ENCODE data around the gene SCRN1.

Gene SCRN1

DNA sequence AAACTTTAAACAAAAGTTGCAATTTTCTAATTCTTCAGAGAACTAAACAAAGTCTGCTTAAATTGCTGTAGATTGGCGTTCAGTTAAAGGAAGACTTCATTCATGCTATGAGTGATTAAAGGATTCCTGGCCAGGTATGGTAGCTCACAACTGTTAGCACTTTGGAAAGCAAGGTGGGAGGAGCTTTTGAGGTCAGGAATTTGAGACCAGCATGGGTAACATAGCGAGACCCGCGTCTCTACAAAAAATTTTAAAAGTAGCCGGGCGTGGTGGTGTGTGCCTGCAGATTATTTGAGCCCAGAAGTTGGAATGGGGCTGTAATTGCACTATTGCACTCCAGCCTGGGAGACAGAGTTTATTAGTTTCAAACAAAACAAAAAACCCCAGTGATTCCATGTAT, 13.5 kb upstream of the SCRN1 start:
- DNase-seq: no peak

DNA sequence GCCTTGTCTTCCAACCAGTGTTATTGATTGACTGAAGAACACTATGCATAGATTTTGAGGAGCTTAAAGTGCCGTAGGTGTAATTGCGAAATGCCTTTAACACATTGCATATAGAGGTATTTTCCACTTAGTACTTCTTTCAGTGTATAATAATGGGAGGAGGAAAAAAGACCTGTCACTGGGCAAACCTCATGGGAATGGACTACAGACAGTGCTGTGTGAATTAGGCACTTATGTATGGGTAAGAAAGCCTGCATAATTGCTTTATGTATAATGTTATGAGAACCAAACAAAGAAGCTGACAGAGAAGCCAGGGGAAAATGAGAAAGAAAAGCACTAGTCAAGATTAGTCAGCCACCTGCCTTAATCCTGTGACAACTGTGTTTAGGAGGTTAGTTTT, 12.4 kb upstream of the SCRN1 start:
- DNase-seq: no peak

DNA sequence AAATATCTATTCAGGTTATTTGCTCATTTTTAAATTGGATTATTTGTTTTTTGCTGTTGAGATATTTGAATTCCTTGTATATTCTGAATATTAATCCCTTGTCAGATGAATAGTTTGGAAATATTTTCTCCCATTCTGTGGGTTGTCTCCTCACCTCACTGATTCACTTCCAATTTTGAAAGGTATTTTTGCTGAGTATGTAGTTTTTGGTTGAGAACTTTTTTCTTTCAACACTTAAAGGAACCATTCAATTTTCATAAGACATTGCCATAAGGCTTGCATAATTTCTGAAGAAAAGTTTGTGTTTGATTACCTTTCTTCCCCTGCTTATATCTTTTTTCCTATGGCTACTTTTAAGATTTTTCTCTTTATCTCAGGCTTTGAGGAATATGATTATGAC, 8.9 kb upstream of the SCRN1 start:
- no peak for DNase-seq

DNA sequence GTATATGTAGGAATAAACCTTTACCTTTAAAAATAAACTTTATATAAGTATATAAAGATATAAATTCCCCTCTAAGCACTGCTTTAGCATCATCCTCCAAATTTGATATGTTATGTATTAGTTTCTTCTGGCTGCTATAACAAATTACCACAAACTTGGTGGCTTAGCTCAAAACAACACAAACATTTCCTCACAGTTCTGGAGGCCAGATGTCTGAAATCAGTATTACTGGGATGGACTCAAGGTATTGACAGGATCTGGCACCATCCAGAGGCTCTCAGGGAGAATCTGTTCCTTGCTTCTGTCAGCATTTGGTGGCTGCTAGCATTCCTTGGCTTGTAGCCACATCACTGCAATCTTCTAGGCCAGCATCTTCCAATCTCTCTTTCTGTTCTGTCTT, 6.7 kb upstream of the SCRN1 start:
- no peak for DNase-seq

DNA sequence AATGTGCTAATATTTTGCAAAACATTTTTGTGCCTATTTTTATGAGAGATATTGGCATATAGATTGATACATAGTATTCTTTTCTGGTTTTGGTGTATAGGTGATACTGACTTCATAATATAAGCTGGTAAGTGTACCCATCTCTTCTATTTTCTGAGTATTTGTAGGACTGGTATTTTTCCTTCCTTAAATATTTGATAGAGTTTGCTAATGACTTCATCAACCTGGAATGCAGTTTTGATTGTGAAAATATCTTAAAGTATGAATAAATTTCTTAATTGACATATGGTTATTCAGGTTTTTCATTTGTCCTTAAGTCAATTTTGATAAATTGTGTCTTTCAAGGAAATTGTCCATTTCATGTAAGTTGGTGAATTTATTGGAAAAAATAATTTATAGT, 6.1 kb upstream of the SCRN1 start:
- no peak for DNase-seq

DNA sequence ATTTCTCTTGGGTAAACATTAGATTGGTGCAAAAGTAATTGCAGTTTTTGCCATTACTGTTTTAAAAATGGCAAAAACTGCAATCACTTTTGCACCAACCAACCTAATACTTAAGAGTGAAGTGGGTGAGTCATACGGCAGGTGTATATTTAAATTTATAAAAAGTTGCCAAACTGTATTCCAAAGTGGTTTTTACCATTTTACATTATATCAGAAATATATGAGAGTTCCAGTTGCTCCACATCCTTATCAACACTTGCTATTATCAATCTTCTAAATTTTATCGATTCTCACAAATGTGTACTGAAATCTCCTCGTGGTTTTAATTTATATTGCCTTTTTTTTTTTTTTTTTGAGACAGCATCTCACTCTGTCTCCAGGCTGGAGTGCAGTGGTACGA, 3.5 kb upstream of the SCRN1 start:
- DNase-seq: no peak

DNA sequence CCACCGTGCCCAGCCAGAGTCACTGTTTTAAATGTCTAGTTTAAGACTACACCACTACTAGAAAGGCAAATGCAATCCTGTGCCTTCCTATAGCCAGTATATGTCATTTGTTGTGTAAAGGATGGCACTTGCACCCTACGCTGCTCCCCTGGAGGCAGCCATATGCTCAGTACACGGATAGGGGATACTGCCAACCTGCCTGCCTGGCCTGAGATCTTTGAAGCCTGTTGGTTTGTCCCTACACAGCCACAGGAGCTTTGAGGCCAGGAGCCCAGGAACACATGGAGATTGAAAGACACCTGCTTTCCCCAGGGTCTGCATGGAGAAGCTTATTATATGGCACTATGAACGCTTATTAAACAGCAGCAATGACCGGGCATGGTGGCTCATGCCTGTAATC, 2.3 kb upstream of the SCRN1 start:
- no peak for DNase-seq

DNA sequence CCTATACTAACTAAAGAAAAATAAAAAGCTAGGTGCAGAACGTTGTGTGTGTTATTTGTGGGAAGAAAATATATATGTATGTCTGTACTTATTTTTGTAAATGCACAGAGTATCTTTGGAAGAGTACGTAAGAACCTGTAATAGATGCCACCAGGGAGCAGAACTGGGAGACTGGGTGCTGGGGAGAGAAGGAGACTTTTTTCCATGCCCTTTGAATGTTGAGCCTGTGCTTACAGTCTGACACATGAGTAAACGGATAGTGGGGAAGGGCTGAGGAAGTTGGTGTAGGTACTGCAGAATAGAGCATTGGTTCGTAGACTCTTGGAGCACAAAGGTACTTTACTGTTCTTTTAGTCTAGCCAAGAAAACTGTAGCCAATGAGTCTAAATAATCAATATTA, 1.3 kb upstream of the SCRN1 start:
- no peak for DNase-seq

DNA sequence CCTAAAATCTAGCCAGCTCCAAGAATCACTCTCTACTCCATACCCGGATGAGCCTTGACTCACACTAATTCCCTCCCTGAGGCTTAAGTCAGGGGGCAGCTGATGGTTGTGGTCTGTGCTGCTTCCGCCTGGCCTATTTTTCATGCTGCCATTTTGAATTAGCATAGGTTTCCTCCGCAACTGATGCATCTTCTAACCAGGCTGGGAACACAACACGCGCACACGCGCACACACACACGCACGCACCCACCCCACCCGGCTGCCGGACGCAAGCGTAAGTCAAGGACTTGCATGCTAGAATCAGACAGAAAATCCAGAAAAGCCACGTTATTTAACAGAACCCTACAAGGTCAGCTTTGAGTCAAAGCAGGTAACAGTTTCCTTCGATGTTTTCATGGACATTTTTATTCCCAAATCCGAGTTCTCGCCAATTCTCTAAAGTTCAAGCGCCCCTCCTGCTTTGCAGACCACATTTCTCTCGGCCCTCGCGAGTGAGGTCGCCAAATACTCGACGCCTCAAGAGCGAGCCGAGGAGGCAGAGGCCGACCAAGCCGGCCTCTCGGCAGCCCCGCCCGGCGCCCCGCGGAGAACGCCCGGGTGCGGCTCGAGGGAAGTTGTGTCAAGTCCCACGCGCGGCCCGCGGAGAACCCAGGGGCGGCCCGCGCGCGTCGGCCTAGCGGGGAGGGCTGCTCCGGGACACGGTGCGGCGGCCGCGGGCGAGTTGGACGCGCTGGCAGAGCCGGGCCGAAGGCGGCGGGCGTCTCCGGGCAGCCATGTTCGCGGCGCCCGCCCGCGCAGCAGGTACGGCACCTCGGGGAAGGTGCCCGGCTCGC, 961 bp downstream of the SCRN1 start:
- DNase-seq: peak; percentile 69

DNA sequence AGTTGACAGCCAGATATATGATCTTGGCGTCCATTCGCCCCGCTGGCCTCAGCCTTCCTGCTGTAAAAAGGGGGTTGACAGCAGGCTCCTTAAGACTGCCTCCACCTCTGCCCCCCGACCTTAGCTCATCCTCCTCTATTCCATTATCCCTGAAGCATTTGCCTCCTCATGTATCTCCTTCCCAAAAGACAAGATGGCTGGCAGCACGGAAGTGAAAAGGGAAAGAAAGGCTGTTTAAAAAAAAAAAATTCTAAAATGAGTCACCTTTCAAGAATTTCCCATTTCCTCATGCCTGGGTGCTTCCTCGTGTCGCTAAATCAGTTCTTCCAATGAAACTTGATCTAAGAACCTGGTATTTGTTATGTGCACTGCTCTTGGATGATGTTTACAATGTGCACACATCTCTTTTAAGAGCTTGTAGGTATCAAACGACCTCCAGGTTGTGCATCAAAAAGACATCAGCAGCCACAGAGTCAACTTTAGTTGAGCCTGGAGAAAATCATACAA, 1.7 kb downstream of the SCRN1 start:
- DNase-seq: peak; percentile 67

DNA sequence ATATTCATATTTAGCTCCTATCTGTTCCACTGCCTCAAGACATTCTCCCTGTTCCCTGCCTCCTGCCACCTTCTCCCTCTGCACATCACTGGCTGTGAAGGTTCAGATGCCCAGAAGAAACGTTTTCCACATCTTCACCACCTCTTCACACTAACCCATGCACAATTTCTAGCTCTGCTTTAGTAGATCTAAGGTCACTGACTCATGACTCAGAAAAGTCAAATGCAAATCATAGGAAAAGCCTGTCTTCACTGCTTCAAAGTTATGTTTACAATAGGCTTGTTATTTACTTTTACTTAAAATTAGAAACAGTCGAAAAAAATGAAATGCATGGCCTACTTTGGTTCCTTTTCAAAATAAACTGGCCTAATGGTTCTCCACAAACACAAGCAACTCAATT, 2.5 kb downstream of the SCRN1 start:
- no peak for DNase-seq

DNA sequence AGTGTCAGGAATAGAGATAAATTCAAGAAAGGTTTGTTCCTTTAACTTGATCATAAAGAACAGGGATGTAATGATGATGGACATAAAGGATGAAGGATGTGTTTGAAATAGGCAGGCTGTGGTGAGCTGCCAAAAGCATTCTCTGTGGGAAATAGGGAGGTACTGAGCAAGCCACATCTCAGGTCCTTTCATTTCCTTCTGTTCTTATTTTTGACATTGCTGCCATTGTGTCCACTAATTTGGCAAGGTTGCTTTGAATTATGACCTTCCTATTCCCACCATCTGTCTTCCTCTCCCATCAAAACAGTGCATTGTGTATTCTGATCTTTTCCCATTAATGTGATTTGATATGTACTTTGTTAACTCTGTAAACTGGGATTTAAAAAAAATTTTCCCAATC, 9.4 kb downstream of the SCRN1 start:
- DNase-seq: no peak

DNA sequence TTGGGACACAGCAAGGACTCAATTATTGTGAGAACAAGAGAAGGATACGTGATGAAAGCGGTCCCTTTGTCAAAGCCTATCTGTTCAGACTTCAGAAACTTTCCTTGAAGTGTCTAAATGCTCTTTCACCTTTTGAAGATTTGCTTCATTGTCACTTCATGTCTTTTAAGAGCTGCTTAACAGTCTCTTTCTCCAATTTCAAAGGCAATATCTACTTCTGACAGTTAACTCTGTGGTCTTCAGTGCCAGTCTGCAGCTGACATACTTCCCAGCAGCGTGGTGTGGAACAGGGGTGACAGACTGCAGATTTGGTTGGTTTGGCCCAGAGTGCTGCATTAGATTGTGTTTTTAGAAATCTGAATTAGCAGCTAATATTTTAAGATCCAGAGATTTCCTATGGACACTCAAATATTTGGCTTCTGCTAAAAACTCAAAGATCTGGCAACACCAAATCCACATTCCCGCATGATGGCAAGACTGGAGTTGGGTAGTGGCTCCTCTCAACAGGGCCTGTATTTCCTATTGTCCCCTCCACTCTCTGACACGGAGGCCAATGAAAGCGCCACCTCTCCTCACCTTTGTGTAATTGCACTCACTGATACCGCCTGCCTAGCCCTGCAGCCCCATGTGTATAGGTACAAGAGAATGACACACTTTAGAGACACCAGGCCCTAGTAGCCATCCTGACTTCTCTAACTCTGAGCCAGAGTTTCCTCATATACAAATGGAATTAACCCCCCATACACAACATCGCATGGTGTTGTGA, 11.5 kb downstream of the SCRN1 start:
- DNase-seq: no peak

DNA sequence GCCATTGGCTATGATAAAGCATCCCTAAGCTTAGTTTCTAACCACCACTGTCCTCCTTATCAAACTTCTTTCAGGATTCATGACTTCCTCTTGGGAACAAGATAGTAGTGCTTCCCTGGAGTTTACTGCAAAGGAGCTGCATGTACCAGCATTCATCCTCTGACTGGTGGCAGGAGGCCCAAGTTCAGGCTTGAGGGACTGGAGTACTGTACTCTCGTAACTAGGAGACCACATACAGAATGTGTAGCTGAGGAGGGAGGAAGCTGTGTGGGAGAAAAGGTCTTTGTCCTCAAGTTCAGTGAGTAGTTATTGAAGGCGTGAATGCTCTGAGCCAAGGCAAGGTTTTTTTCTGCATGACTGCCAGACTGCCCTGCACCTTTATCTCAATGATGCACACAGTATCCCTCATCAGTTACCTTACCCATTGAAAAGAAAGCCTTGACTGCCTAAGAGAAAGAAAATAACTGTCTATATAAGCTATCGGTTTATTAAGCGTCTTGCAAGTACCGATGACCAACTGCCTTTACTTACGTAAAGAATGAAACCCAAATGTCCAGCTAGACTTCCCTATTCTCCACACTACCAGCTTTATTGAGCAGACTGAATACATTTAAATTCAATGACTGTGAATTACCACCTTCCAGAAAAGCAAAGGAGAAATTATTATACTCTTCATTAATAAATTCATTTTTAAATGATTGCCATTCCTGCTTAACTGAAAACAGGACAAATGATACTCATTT, 12.8 kb downstream of the SCRN1 start:
- DNase-seq: no peak

DNA sequence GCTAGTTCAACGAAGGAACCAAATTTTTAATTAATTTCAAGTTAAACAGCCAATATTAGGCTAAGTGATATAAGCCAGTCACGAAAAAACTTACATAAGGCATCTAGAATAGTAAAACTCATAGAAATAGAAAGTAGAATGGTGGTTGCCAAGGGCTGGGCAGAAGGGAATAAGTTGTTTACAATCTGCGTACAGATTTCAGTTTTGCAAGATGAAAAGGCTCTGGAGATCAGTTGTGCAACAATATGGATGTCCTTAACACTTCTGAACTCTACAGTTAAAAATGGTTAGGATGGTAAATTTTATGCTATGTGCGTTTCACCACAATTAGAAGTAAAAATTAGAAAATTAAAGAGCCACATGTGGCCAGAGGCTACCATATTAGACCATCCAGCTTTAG, 13.3 kb downstream of the SCRN1 start:
- no peak for DNase-seq

DNA sequence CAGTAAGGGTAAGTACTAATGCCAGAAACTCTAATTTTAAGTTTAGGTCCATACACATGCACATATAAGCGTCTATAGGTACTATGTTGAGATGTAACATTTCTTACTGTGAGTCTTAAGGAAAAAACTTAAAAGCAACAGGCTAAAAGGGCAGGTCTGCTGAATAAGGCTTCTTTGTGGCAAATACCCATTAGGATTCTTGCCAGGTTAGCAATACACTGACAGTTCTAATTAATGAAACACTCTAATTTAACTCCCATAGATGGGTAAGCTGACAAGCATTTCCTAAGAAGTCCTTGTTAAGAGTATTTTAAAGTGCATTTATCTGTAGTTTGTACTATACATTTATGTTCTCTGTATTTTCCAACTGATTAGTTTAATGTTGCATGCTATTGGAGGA, 14.0 kb downstream of the SCRN1 start:
- DNase-seq: no peak

DNA sequence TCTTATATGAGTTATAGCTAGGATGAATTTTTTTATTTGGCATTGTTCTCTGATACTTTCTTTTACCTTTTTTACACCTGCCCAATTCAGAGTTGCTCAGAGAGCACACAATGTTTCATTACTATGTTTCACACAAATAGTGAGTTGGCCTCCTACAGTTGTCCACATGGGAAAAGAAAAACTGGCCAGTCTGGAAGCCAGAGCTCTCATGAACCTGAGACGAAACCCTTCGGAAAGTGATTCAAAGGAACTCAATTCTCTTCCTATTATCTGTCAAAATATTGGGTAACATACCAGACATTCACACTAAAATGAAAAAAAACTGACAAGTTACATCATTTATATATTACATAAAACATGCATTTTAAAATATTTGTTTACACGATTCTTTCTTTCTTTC, 15.3 kb downstream of the SCRN1 start:
- DNase-seq: no peak

DNA sequence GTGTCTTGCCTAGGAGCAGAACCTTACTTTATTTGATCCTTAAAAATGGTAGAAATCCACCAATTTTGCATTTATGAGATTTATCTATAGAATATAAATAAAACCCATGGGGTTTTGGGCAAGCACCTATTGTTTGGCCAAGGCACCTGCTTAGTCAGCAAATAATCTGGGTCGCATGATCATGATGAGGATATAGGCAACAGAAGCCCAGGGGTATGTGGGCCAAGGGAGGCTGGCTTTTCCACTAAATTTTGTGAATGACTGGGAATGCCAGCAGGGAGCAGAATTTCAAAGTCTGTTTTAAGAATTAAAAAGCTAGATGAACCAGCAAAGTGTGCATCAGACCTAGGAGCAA, 17.3 kb downstream of the SCRN1 start:
- no peak for DNase-seq

DNA sequence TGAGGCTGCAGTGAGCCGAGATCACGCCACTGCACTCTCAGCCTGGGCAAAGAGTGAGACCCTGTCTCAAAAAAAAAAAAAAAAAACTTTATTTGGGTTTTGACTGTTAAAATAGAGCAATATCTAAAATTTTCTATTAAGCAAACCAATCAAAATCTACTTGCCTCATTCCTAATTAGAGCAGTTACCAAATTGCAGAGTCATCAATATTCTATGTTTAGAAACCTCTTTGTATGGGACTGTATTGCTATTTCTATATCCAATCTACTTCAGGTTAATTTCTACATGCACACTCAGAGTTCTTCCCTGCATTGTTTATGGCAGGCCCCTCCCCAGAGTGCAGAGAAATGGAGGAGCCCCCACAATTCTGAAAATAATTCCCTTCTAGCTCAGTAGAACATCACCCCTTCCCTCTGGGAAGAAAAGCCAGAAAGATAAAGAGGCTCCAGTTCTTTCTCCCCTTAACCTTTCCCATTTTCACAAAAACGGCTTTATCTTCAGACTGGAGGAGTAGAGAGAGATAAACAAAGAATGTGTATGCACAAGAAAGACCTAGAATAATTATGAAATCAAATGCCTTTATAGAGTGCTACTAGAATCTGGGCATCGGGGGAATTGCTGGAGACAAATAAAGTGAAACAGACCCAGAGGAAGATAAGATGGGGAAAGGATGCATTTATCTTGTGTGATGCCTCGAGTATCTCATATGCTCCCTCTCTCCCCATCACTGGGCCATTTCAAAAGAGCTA, 17.9 kb downstream of the SCRN1 start:
- no peak for DNase-seq

DNA sequence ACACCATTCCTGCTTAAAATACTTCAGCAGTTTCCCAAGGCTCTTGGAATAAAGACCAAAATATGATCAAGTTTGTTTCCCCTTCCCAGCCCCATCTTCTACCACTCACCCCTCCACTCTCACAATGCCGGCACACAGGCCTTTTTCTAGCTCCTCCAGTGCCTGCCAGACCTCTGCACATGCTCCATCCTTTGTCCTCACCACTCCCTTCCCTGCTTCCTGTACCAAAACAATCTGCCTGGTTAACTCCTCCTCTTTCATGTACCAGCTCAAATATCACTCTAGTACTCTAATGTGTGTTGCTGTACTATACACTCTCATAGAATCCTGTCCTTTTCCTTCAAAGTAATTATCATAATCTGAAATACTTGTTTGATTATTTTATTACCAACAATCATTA, 19.4 kb downstream of the SCRN1 start:
- DNase-seq: no peak

DNA sequence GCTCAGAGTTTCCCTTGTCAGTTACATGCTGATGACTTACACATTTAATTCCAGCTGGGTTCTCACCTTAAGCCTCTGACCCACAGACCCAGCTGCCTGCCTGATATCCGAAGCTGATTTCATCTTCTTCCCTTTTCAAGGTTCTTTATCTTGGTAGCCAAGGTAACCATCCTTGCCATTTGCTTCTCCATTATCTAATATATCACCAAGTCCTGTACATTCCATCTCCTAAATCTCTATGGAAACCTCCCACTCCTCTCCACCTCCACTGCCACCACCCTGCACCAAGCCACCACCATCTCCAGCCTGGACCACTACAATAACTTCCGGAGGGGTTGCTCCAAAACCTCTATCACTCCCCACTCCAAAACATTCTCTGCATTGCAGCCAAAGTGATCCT, 19.9 kb downstream of the SCRN1 start:
- DNase-seq: no peak

DNA sequence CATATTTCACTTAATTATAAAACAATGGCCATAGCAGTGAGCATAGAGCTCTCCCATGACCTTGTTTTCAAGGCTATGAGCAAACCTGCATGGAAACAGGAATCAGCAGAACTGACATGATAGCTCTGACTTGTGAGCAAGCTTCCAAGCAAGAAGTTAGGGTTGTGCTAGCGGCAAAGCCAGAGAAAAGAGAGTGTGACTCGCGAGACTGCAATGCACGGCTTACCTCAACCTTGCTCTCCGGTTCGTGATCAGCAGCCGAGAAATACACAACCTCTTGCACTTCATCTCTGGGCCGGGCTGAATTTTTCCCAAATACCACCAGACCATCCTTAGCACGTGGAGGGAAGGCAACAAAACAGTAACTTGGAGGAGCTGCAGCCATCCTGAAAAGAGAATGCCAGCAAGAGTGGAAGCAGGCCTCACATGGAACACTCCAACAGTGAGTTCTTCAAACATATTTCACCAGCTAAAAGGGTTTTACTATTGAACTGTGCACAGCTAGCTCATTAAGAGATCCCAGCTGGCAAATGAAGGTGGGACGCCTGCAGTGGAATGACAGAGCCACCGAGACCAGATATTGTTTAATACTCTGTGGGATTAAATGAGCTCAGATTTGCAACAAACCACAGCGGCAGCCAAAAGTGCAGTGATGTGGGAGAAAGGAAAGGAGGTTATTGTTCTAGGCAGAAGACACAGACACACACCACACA, 20.8 kb downstream of the SCRN1 start:
- no peak for DNase-seq

Measured in DMS153 (cell line).